OCI-LY3 (cell line): ENCODE data around the gene KRTAP3-1.

ENCODE experiments used
- EZH2phosphoT487 ChIP-seq: fragments of 200-600 bp; shearing (Covaris generic); IDR thresholded peaks from 2 replicates; pipeline ENCODE4 v1.6.1; 2018; ENCODE audit warnings: antibody characterized with exemption, mixed run types, low read depth
- TF ChIP-seq, protein P1 (sequence below): fragments of 200-600, 300-600 bp; sonication (generic); IDR thresholded peaks from 2 replicates; pipeline ENCODE4 v1.5.1; 2014; ENCODE audit warnings: antibody characterized with exemption, low read length, low read depth

DNA sequence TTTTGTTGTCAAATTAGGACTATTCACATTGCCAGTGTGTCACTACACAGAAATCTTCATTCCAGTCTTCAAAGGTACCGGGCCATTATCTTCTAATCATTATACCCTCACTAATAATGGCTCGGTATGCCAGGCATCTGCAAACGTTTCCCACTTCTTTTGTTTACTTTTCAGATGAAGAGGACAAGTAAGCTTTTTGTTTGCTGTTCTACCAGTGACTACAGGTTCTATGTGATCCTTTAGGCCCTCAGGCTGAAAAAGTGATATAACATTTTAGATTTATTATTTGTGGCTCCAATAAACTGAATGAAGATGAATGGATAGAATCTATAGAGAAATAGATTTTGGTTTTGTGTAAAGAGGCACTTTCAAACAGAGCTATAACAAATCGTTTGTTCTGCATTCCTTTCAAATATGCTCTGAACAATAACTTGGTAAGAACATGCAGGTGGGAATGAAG, 403 bp upstream of the KRTAP3-1 start:
- TF ChIP-seq, protein P1, sequence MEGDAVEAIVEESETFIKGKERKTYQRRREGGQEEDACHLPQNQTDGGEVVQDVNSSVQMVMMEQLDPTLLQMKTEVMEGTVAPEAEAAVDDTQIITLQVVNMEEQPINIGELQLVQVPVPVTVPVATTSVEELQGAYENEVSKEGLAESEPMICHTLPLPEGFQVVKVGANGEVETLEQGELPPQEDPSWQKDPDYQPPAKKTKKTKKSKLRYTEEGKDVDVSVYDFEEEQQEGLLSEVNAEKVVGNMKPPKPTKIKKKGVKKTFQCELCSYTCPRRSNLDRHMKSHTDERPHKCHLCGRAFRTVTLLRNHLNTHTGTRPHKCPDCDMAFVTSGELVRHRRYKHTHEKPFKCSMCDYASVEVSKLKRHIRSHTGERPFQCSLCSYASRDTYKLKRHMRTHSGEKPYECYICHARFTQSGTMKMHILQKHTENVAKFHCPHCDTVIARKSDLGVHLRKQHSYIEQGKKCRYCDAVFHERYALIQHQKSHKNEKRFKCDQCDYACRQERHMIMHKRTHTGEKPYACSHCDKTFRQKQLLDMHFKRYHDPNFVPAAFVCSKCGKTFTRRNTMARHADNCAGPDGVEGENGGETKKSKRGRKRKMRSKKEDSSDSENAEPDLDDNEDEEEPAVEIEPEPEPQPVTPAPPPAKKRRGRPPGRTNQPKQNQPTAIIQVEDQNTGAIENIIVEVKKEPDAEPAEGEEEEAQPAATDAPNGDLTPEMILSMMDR = no peak
- no peak for TF ChIP-seq EZH2phosphoT487
